Neural progenitor cell (in vitro differentiated cells): ENCODE measurements around the gene NUP210. TPM values are rescaled to one million over a fixed set of nuclear protein-coding genes. Genes with fewer than 3 reads are reported as not detected.

Source experiments
- DNase-seq: peaks from one replicate; pipeline ENCODE4 v3.0.0-alpha.2; 2016; ENCODE audit warnings: low spot score
- H2AFZ ChIP-seq: fragments of 200-600 bp; sonication (generic); replicated peaks from 2 replicates; pipeline ENCODE4 v1.6.1; 2016; ENCODE audit warnings: antibody characterized with exemption
- H3F3A ChIP-seq: fragments of 200-600 bp; sonication (generic); 2 replicates; pipeline ENCODE4 v1.6.1; 2016; ENCODE audit warnings: antibody characterized with exemption, low read depth
- H3K27ac ChIP-seq: fragments of 200-600 bp; sonication (generic); 2 replicates; pipeline ENCODE4 v1.5.1; 2016; ENCODE audit warnings: mild to moderate bottlenecking
- H3K27me3 ChIP-seq: fragments of 200-600 bp; sonication (generic); 2 replicates; pipeline ENCODE4 v1.6.1; 2016; ENCODE audit warnings: mild to moderate bottlenecking, moderate library complexity
- H3K36me3 ChIP-seq: fragments of 200-600 bp; sonication (generic); 2 replicates; pipeline ENCODE4 v1.5.1; 2016
- H3K4me1 ChIP-seq: fragments of 200-600 bp; sonication (generic); 2 replicates; pipeline ENCODE4 v1.6.1; 2016; ENCODE audit warnings: mixed run types
- H3K4me2 ChIP-seq: fragments of 200-600 bp; sonication (generic); 2 replicates; pipeline ENCODE4 v1.6.1; 2016
- H3K4me3 ChIP-seq: fragments of 200-600 bp; sonication (generic); 2 replicates; pipeline ENCODE4 v1.5.1; 2016
- H3K79me2 ChIP-seq: fragments of 200-600 bp; sonication (generic); 2 replicates; pipeline ENCODE4 v1.6.1; 2016; ENCODE audit warnings: low read depth
- H3K9ac ChIP-seq: fragments of 200-600 bp; sonication (generic); 2 replicates; pipeline ENCODE4 v1.6.1; 2016
- H3K9me3 ChIP-seq: fragments of 200-600 bp; sonication (generic); 2 replicates; pipeline ENCODE4 v1.5.1; 2016; ENCODE audit warnings: low read depth
- H4K20me1 ChIP-seq: fragments of 200-600 bp; sonication (generic); 2 replicates; pipeline ENCODE4 v1.6.1; 2016; ENCODE audit warnings: low read depth
- H3K27ac Mint-ChIP-seq: 3 replicates; pipeline ENCODE4 v1.8.0; 2021; ENCODE audit warnings: mixed read lengths
- H3K27me3 Mint-ChIP-seq: 2 replicates; pipeline ENCODE4 v1.8.0; 2022; ENCODE audit warnings: low read depth, mild to moderate bottlenecking, inconsistent platforms, moderate library complexity, mixed read lengths; ENCODE audit not compliant: insufficient read depth
- H3K36me3 Mint-ChIP-seq: 3 replicates; pipeline ENCODE4 v1.8.0; 2021; ENCODE audit warnings: mixed read lengths
- H3K4me1 Mint-ChIP-seq: 3 replicates; pipeline ENCODE4 v1.8.0; 2021; ENCODE audit warnings: mixed read lengths
- H3K4me3 Mint-ChIP-seq: 3 replicates; pipeline ENCODE4 v1.8.0; 2021; ENCODE audit warnings: mild to moderate bottlenecking, moderate library complexity, mixed read lengths
- H3K9me3 Mint-ChIP-seq: 3 replicates; pipeline ENCODE4 v1.8.0; 2020; ENCODE audit warnings: mixed read lengths
- CTCF ChIP-seq: fragments of 200-600 bp; sonication (generic); IDR thresholded peaks from 2 replicates; pipeline ENCODE4 v1.5.1; 2017; ENCODE audit warnings: antibody characterized with exemption, mild to moderate bottlenecking
- EZH2 ChIP-seq: fragments of 200-600 bp; sonication (generic); IDR thresholded peaks from 2 replicates; pipeline ENCODE4 v1.6.1; 2017; ENCODE audit warnings: antibody characterized with exemption, mild to moderate bottlenecking, moderate library complexity
- EZH2phosphoT487 ChIP-seq: fragments of 200-600 bp; sonication (generic); IDR thresholded peaks from 2 replicates; pipeline ENCODE4 v1.6.1; 2017; ENCODE audit warnings: antibody characterized with exemption
- total RNA-seq: library from RNA; depleted of rRNA; stranded (reverse); fragments of >200 nt; gene quantifications from 2 replicates; pipeline ENCODE4 v1.2.3, GENCODE V29; 2015; ENCODE audit warnings: low replicate concordance

Gene NUP210
- total RNA-seq, 1 donor from 2014 or later = 37.1 TPM

GRCh38 chr3:13281507-13282357, 138.4 kb downstream of the NUP210 start:
- Histone ChIP-seq H3K4me2 (peak overlapping the region; percentile 91), H3K27ac (no peak overlapping the region), H3K9ac (no peak overlapping the region), H3K4me1 (peaks cover 11% of the 10 kb centered on the region), H4K20me1 (no peaks in the 10 kb centered on the region), H3K27me3 (peaks cover 47% of the 10 kb centered on the region), H2AFZ (peak overlapping the region; percentile 73), H3F3A (peaks cover 5% of the 10 kb centered on the region), H3K9me3 (peaks cover 9% of the 10 kb centered on the region), H3K36me3 (no peaks in the 10 kb centered on the region), H3K4me3 (peak overlapping the region; percentile 66), H3K79me2 (no peaks in the 10 kb centered on the region)
- Mint-ChIP-seq H3K9me3 (peaks cover 18% of the 10 kb centered on the region), H3K27ac (peak overlapping the region; percentile 65), H3K36me3 (peaks cover 4% of the 10 kb centered on the region), H3K27me3 (peaks cover 30% of the 10 kb centered on the region), H3K4me3 (peak overlapping the region; percentile 87), H3K4me1 (peaks cover 28% of the 10 kb centered on the region)
- peak; percentile 85 for TF ChIP-seq EZH2
- TF ChIP-seq CTCF = no peak
- peak; percentile 93 for TF ChIP-seq EZH2phosphoT487
- DNase-seq = peak; percentile 63

GRCh38 chr3:13280811-13281506, 139.2 kb downstream of the NUP210 start:
- H2AFZ ChIP-seq = no peak overlapping the region
- DNase-seq = no peak
- H3K4me1 ChIP-seq = peaks cover 11% of the 10 kb centered on the region
- H3K4me1 Mint-ChIP-seq = peaks cover 28% of the 10 kb centered on the region
- H3K36me3 ChIP-seq = no peaks in the 10 kb centered on the region
- peak overlapping the region; percentile 87 for H3K4me3 Mint-ChIP-seq
- H3K4me2 ChIP-seq = peak overlapping the region; percentile 91
- TF ChIP-seq CTCF (no peak), EZH2 (no peak), EZH2phosphoT487 (no peak)
- peaks cover 4% of the 10 kb centered on the region for H3K36me3 Mint-ChIP-seq
- H3K79me2 ChIP-seq = no peaks in the 10 kb centered on the region
- H3K27ac Mint-ChIP-seq = no peak overlapping the region
- peaks cover 9% of the 10 kb centered on the region for H3K9me3 ChIP-seq
- no peaks in the 10 kb centered on the region for H4K20me1 ChIP-seq
- H3F3A ChIP-seq = peaks cover 5% of the 10 kb centered on the region
- H3K27me3 ChIP-seq = peaks cover 47% of the 10 kb centered on the region
- peaks cover 30% of the 10 kb centered on the region for H3K27me3 Mint-ChIP-seq
- no peak overlapping the region for H3K27ac ChIP-seq
- no peak overlapping the region for H3K4me3 ChIP-seq
- peaks cover 13% of the 10 kb centered on the region for H3K9me3 Mint-ChIP-seq
- no peak overlapping the region for H3K9ac ChIP-seq

- Histone ChIP-seq H3K9ac (no peak overlapping the region), H3K9me3 (peaks cover 9% of the 10 kb centered on the region), H3K36me3 (no peaks in the 10 kb centered on the region), H3K4me3 (no peak overlapping the region), H3K4me1 (peaks cover 11% of the 10 kb centered on the region), H3K4me2 (no peak overlapping the region), H3F3A (peaks cover 5% of the 10 kb centered on the region), H4K20me1 (no peaks in the 10 kb centered on the region), H3K27ac (no peak overlapping the region), H2AFZ (no peak overlapping the region), H3K27me3 (peaks cover 47% of the 10 kb centered on the region), H3K79me2 (no peaks in the 10 kb centered on the region)
- TF ChIP-seq EZH2phosphoT487 = no peak
- H3K9me3 Mint-ChIP-seq = peaks cover 13% of the 10 kb centered on the region
- no peak overlapping the region for H3K27ac Mint-ChIP-seq
- DNase-seq = no peak
- H3K4me1 Mint-ChIP-seq = peaks cover 28% of the 10 kb centered on the region
- peak overlapping the region; percentile 18 for H3K4me3 Mint-ChIP-seq
- H3K27me3 Mint-ChIP-seq = peaks cover 33% of the 10 kb centered on the region
- H3K36me3 Mint-ChIP-seq = peaks cover 4% of the 10 kb centered on the region
These were observed 139.9 kb downstream of the NUP210 start for GRCh38 chr3:13280122-13280790.
